PC-3 (cell line): ENCODE results near the gene DAB1.

Experiments used
- EZH2 ChIP-seq: fragments of 300-600 bp; sonication (generic); IDR thresholded peaks from one replicate; pipeline ENCODE4 v1.6.1; 2017; ENCODE audit warnings: antibody characterized with exemption, mild to moderate bottlenecking, low read length; ENCODE audit not compliant: unreplicated experiment
- EZH2phosphoT487 ChIP-seq: fragments of 300-600 bp; sonication (generic); IDR thresholded peaks from 2 replicates; pipeline ENCODE4 v1.6.1; 2018; ENCODE audit warnings: mild to moderate bottlenecking, antibody characterized with exemption, low read length, borderline replicate concordance
- TF ChIP-seq, protein P1 (sequence below): fragments of 300-600 bp; sonication (generic); conservative IDR thresholded peaks from 2 replicates; pipeline ENCODE4 v1.5.1; 2017; ENCODE audit warnings: antibody characterized with exemption, low read depth, mild to moderate bottlenecking, low read length

DNA sequence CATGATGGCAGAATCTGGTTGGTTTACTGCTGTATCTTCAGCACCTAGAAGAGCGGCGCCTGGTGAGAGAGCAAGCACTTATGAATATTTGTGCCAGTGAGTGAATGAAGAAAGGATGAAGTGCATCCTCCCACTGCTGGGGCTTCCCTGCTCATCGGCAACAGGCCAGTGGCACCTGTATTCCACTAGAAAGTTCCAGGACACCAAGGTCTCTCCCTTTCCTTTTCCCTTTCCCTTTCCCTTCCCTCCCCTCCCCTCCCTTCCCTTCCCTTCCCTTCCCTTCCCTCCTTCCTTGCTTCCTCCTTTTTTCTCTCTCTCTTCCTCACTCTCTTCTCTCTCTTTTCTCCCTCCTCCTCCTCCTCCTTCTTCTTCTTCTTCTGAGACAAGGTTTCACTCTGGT, 86.2 kb downstream of the DAB1 start:
- TF ChIP-seq EZH2 (no peak), EZH2phosphoT487 (no peak)
- TF ChIP-seq, protein P1, sequence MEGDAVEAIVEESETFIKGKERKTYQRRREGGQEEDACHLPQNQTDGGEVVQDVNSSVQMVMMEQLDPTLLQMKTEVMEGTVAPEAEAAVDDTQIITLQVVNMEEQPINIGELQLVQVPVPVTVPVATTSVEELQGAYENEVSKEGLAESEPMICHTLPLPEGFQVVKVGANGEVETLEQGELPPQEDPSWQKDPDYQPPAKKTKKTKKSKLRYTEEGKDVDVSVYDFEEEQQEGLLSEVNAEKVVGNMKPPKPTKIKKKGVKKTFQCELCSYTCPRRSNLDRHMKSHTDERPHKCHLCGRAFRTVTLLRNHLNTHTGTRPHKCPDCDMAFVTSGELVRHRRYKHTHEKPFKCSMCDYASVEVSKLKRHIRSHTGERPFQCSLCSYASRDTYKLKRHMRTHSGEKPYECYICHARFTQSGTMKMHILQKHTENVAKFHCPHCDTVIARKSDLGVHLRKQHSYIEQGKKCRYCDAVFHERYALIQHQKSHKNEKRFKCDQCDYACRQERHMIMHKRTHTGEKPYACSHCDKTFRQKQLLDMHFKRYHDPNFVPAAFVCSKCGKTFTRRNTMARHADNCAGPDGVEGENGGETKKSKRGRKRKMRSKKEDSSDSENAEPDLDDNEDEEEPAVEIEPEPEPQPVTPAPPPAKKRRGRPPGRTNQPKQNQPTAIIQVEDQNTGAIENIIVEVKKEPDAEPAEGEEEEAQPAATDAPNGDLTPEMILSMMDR: no peak
